ENCODE results near the gene STRN4.
"Not testable (repeated sequence)": the region's sequence is repeated elsewhere in the genome, so short reads cannot be mapped to it uniquely, and the experiment has no call there.

STRN4 gene

GRCh38 chr19:46724468-46724867, 21.8 kb downstream of the STRN4 start:
- DNase-seq = no peak

- no peak for DNase-seq
Measured at GRCh38 chr19:46723471-46723870, 22.8 kb downstream of the STRN4 start.

- no peak for DNase-seq
Measured at GRCh38 chr19:46723023-46723461, 23.2 kb downstream of the STRN4 start.

GRCh38 chr19:46722421-46723022, 23.7 kb downstream of the STRN4 start:
- no peak for DNase-seq

- no peak for DNase-seq
Measured at GRCh38 chr19:46722004-46722380, 24.3 kb downstream of the STRN4 start.

GRCh38 chr19:46721269-46722003, 24.8 kb downstream of the STRN4 start:
- DNase-seq = no peak

GRCh38 chr19:46720503-46721239, 25.6 kb downstream of the STRN4 start:
- no peak for DNase-seq

- no peak for DNase-seq
Measured at GRCh38 chr19:46719629-46720502, 26.4 kb downstream of the STRN4 start.

- DNase-seq = no peak
Measured at GRCh38 chr19:46718934-46719622, 27.2 kb downstream of the STRN4 start.

GRCh38 chr19:46718157-46718933, 27.9 kb downstream of the STRN4 start:
- DNase-seq = peak; percentile 36

GRCh38 chr19:46717716-46718143, 28.5 kb downstream of the STRN4 start:
- no peak for DNase-seq

- peak; percentile 88 for DNase-seq
Measured at GRCh38 chr19:46717034-46717715, 29.1 kb downstream of the STRN4 start, which contains the start of gene PRKD2. TSS of gene PRKD2 (minus strand) at chr19:46717114. CDS start at chr19:46716370, 744 bp downstream.

GRCh38 chr19:46716672-46717033, 29.6 kb downstream of the STRN4 start:
- no peak for DNase-seq

GRCh38 chr19:46715975-46716671, 30.1 kb downstream of the STRN4 start:
- DNase-seq = no peak

GRCh38 chr19:46715620-46715974, 30.7 kb downstream of the STRN4 start:
- no peak for DNase-seq

- DNase-seq = peak; percentile 56
Measured at GRCh38 chr19:46714444-46715106, 31.7 kb downstream of the STRN4 start.

GRCh38 chr19:46713781-46714443, 32.3 kb downstream of the STRN4 start:
- peak; percentile 67 for DNase-seq

GRCh38 chr19:46712768-46713338, 33.4 kb downstream of the STRN4 start:
- DNase-seq = not testable (repeated sequence)

GRCh38 chr19:46710687-46711086, 35.6 kb downstream of the STRN4 start:
- DNase-seq = no peak

All from stimulated activated CD4-positive, alpha-beta T cell treated with anti-CD3 and anti-CD28 coated beads, Interleukin-1b, Interleukin-23, amount 100 ng/mL, for 48 hours (primary cell).